Measurements from ENCODE around the gene PTPRJ. TPM values are rescaled to one million over a fixed set of nuclear protein-coding genes. Genes with fewer than 3 reads are reported as not detected.
"Not testable (repeated sequence)": the region's sequence is repeated elsewhere in the genome, so short reads cannot be mapped to it uniquely, and the experiment has no call there.

Gene PTPRJ
- total RNA-seq, 1 donor from 2014 or later: 4.7 TPM

DNA sequence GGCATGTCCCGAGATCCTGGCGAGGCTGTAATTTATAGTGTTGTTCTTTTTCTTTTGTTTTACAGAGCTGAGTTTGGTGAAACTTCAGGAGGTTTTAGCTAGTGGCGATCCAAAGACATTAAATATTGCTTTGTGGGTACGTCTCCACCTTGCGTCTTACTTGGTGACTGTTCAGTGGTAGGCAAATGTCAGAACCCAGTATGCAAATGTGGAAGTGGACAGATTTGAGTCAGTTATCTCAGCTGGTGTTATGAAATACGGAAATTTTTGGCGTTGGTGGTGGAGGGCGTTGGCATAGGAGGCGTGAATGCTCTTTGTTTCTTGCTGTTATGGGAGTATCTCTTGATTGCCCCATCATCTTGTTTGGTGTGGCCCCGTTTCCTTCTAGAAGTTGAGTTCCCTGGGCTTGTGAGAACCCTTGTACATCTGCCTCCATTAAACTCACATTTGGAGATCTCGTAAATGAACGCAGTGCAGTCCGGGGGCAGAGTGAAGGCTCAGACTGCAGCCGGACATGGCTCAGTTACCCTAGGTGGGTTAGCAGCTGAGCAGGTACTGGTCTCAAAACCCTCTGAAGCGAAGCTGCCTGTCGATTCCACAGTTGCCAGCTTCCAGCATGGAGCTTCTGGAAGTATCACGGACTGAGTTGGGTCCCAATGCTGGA is 39.9 kb downstream of the PTPRJ start:
- Histone ChIP-seq H3K9me3 (no peaks in the 10 kb centered on the region), H3K27ac (no peak overlapping the region), H3K36me3 (no peaks in the 10 kb centered on the region), H3K27me3 (no peaks in the 10 kb centered on the region), H3K4me1 (no peaks in the 10 kb centered on the region), H3K4me3 (no peak overlapping the region)
- intact Hi-C loops (cut with DNase I): no loop called here
- no peak for DNase-seq (ENCODE audit: extremely low spot score in 2 of 2)
- TF ChIP-seq POLR2AphosphoS5 (IDR thresholded peaks at IDR 0.05; ENCODE audit: insufficient read depth in 1 of 2, low read depth in 1 of 2): no peak
- TF ChIP-seq POLR2A (IDR thresholded peaks at IDR 0.05): no peak
- TF ChIP-seq, protein P1, sequence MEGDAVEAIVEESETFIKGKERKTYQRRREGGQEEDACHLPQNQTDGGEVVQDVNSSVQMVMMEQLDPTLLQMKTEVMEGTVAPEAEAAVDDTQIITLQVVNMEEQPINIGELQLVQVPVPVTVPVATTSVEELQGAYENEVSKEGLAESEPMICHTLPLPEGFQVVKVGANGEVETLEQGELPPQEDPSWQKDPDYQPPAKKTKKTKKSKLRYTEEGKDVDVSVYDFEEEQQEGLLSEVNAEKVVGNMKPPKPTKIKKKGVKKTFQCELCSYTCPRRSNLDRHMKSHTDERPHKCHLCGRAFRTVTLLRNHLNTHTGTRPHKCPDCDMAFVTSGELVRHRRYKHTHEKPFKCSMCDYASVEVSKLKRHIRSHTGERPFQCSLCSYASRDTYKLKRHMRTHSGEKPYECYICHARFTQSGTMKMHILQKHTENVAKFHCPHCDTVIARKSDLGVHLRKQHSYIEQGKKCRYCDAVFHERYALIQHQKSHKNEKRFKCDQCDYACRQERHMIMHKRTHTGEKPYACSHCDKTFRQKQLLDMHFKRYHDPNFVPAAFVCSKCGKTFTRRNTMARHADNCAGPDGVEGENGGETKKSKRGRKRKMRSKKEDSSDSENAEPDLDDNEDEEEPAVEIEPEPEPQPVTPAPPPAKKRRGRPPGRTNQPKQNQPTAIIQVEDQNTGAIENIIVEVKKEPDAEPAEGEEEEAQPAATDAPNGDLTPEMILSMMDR (IDR thresholded peaks at IDR 0.05): no peak

DNA sequence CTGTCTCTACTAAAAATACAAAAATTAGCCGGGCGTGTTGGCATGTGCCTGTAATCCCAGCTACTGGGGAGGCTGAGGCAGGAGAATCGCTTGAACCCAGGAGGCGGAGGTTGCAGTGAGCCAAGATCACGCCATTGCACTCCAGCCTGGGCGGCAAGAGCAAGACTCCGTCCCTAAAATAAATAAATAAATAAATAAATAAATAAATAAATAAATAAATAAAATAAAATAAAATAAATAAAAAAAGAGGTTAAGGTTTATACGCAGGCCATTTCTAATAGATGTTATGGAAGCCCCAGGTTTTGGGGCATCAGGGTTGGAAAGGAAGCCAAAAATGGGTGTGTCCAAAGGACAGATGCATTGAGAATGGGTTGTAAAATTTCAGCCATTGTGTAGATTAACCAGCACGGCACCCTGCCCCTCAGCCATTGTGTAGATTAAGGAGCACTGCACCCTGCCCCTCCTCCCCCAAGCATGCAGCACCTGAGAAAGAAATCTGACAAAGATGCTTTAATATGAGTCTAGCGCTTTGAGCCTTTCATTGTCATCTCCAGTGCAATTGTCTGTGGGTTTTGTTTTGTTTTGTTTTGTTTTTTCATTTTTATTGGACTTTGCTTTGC is 41.0 kb downstream of the PTPRJ start:
- H3K27ac ChIP-seq; intact Hi-C loops (cut with DNase I); H3K27me3 ChIP-seq; H3K4me1 ChIP-seq; DNase-seq (ENCODE audit: extremely low spot score in 2 of 2); H3K9me3 ChIP-seq; H3K4me3 ChIP-seq; H3K36me3 ChIP-seq: not testable (repeated sequence)

DNA sequence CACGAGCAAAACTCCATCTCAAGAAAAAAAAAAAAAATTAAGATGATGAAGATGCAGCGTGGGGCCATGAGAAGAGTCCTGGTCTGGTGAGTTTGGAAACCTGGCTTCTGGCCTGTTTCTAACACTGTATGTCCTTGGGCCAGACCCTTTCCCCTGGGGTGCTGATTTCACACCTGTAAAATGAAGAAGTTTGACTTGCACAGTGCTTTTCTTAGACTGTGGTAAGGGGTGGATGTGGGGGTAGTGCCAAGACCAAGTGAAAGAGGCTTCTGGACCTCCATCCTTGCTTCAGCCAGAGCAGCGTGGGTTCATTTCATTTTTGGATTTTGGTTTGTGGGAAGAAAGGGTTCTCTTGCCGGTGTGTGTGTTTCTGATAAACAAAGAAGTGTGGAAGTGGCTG is 42.1 kb downstream of the PTPRJ start:
- H3K27ac ChIP-seq: no peak overlapping the region
- H3K4me3 ChIP-seq: no peak overlapping the region
- DNase-seq (ENCODE audit: extremely low spot score in 2 of 2): no peak
- H3K27me3 ChIP-seq: no peaks in the 10 kb centered on the region
- no peaks in the 10 kb centered on the region for H3K9me3 ChIP-seq
- intact Hi-C loops (cut with DNase I): no loop called here
- no peaks in the 10 kb centered on the region for H3K36me3 ChIP-seq
- TF ChIP-seq, protein P1 (IDR thresholded peaks at IDR 0.05): no peak
- TF ChIP-seq POLR2A (IDR thresholded peaks at IDR 0.05): no peak
- no peak for TF ChIP-seq POLR2AphosphoS5 (IDR thresholded peaks at IDR 0.05; ENCODE audit: insufficient read depth in 1 of 2, low read depth in 1 of 2)
- H3K4me1 ChIP-seq: no peaks in the 10 kb centered on the region

DNA sequence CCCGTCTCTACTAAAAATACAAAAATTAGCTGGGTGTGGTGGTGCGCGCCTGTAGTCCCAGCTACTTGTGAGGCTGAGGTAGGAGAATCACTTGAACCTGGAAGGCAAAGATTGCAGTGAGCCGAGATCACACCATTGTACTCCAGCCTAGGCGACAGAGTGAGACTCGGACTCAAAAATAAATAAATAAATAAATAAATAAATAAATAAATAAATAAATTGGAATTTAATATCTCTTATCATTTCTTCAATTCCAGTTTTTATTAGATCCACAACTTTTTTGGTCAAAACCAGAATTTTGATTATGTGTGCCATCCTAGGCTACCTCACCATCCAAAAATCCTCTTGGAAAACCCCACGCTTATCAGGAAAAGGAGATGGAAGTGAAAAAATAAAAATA is 43.2 kb downstream of the PTPRJ start:
- H3K27me3 ChIP-seq; H3K4me1 ChIP-seq; H3K9me3 ChIP-seq; intact Hi-C loops (cut with DNase I); H3K4me3 ChIP-seq; H3K27ac ChIP-seq; DNase-seq (ENCODE audit: extremely low spot score in 2 of 2); H3K36me3 ChIP-seq: not testable (repeated sequence)

DNA sequence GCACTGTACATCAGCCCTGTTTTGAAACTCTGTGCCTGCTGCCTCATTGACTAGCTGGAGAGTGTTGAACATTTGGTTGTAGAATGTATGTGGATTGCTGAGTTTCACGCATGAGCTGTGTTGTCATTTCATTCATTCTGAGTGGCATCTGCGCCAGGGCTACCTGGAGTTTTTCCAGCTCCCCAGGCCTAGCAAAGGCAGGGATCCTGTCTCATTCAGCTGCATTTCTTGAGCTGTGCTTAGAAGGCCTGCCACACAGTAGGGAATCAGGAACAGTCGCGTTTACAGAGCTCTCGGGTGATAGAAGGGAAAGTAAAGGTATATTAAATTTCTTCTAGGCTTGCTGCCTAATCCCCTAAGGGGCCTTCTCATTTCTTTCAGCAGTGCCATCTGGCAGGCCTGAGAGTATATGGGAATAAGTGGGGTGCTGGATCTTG is 44.3 kb downstream of the PTPRJ start:
- TF ChIP-seq, protein P1 (IDR thresholded peaks at IDR 0.05): no peak
- TF ChIP-seq POLR2AphosphoS5 (IDR thresholded peaks at IDR 0.05; ENCODE audit: insufficient read depth in 1 of 2, low read depth in 1 of 2): no peak
- no peak for TF ChIP-seq POLR2A (IDR thresholded peaks at IDR 0.05)
- no peaks in the 10 kb centered on the region for H3K27me3 ChIP-seq
- peaks cover 17% of the 10 kb centered on the region for H3K4me1 ChIP-seq
- no peak overlapping the region for H3K4me3 ChIP-seq
- H3K27ac ChIP-seq: no peak overlapping the region
- no peak for DNase-seq (ENCODE audit: extremely low spot score in 2 of 2)
- no peaks in the 10 kb centered on the region for H3K9me3 ChIP-seq
- intact Hi-C loops (cut with DNase I): no loop called here
- no peaks in the 10 kb centered on the region for H3K36me3 ChIP-seq

DNA sequence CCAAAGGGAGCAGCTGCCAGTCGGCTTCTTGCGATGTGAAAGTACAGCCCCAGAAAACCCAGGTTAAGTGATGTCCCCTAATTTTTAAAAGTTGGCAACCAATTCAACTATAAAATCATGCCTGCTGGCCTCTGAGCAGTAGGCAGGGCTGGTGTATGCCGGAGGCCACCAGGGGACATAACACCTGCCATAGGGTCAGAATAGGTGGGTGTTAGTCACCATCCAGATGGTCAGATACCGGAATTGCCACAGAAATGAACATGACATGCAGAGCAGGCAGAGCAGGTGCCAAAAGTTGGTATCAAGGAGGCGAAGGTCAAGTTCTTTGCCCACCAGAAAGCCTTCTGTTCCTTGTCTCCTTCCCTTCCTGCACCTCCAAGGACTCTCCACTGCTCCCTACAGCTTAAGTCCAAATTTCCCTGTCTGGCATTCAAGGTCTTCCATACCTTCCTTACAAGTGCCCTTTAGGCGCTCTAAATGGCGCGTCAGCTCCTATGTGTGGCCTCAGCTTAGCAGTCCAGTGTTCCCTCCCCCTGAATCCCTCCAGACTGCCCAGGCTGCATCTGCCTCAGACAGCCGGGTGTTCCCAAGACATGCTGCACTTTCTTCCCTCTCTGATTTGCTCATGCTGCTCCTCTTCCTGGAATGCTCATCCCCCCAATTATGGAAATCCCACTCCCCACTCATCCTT is 45.1 kb downstream of the PTPRJ start:
- Histone ChIP-seq H3K27me3 (no peaks in the 10 kb centered on the region), H3K9me3 (no peaks in the 10 kb centered on the region), H3K27ac (no peak overlapping the region), H3K4me1 (peaks cover 25% of the 10 kb centered on the region), H3K36me3 (no peaks in the 10 kb centered on the region), H3K4me3 (no peak overlapping the region)
- intact Hi-C loops (cut with DNase I): no loop called here
- DNase-seq (ENCODE audit: extremely low spot score in 2 of 2): no peak
- no peak for TF ChIP-seq POLR2A (IDR thresholded peaks at IDR 0.05)
- TF ChIP-seq POLR2AphosphoS5 (IDR thresholded peaks at IDR 0.05; ENCODE audit: insufficient read depth in 1 of 2, low read depth in 1 of 2): no peak
- TF ChIP-seq, protein P1 (IDR thresholded peaks at IDR 0.05): no peak

All from vagina (tissue), 2 donors.